Motor neuron (in vitro differentiated cells): ENCODE data around the gene CT47C1. TPM values are rescaled to one million over a fixed set of nuclear protein-coding genes. Genes with fewer than 3 reads are reported as not detected.
"Not testable (repeated sequence)": the region's sequence is repeated elsewhere in the genome, so short reads cannot be mapped to it uniquely, and the experiment has no call there.

Source experiments
- ATAC-seq, 8 experiments: fragments of 200-7000 bp; cut with Tn5 transposase; replicated peaks in 6 of 8; 2 replicates each; pipeline ENCODE4 v1.8.0; 2021; ENCODE audit warnings: mild to moderate bottlenecking in 8 of 8, moderate library complexity in 8 of 8
- H3K27ac ChIP-seq, 2 donors: fragments of 250-450 bp; sonication (Bioruptor Pico); 2 replicates each; pipeline ENCODE4 v1.9.0; 2021; ENCODE audit warnings: antibody characterized with exemption in 2 of 2, mild to moderate bottlenecking in 2 of 2, moderate library complexity in 1 of 2
- H3K4me1 ChIP-seq, 2 donors: fragments of 250-450 bp; sonication (Bioruptor Pico); replicated peaks in 1 of 2; 2 replicates each; pipeline ENCODE4 v1.6.1; 2021; ENCODE audit warnings: antibody characterized with exemption in 2 of 2, mild to moderate bottlenecking in 2 of 2, moderate library complexity in 1 of 2
- H3K4me3 ChIP-seq, 5 donors: fragments of 250-450 bp; sonication (Bioruptor Pico); 2 replicates each; pipeline ENCODE4 v1.9.0; 2021; ENCODE audit warnings: antibody characterized with exemption in 5 of 5, mild to moderate bottlenecking in 5 of 5, moderate library complexity in 4 of 5
- WGBS, 10 experiments: fragments of 450-650 bp; shearing (Covaris generic); methylation state at CpG; one replicate each; pipeline ENCODE4 v1.0.0; 2022; 5-methylcytosine and 5-hydroxymethylcytosine counted together
- in situ Hi-C, 9 experiments: fragments of 400-800 bp; cut with MboI; loops; one replicate each; pipeline ENCODE4 v1.15.0; 2021; ENCODE audit warnings: low sequenced_read_pairs in 9 of 9, low pct_unique_long_range_greater_than_20kb in 2 of 9; ENCODE audit not compliant: unreplicated experiment in 9 of 9
- total RNA-seq, 8 experiments: library from RNA; unstranded; fragments of 300-600 nt; gene quantifications; 2 replicates each; pipeline versions ENCODE4 v1.2.3 to v1.2.4, GENCODE V29; 2022

Gene CT47C1
- under 1 TPM in 1 of 8 experiments, not detected in 7; 0.57 TPM for total RNA-seq

- in situ Hi-C loops = loop anchor here in 1 of 9 experiments (25.0 kb wide), 1 partner anchor 210 kb away; no protein-coding TSS in a partner anchor
- no peak for ATAC-seq
Measured at GRCh38 chrX:119072744-119073143, at the start of gene CT47C1. CT47C1 (plus strand) TSS chrX:119072993; CDS start chrX:119073226, 233 bp downstream.

GRCh38 chrX:119025900-119026299 lies 46.9 kb upstream of the CT47C1 start:
- no peak for ATAC-seq
- in situ Hi-C loops = no loop called here
- Histone ChIP-seq H3K27ac (no peak overlapping the region), H3K4me3 (no peak overlapping the region), H3K4me1 (no peaks in the 10 kb centered on the region)
- 52 to 90% (median 83%) methylated on average over 2 to 5 of the region's 5 CpGs; no CpG with 5 or more reads in 7 of the 10 experiments for WGBS, 10 experiments

More at GRCh38 chrX:119072744-119073143, at the start of gene CT47C1:
- H3K4me3 ChIP-seq = no peak within 1 kb of the TSS
- no peak within 1 kb of the TSS for H3K27ac ChIP-seq
- 73 to 100% (median 100%) methylated on average over 1 to 5 of the region's 6 CpGs; no CpG with 5 or more reads in 7 of the 10 experiments for WGBS, 10 experiments
- no peaks in the 10 kb centered on the region for H3K4me1 ChIP-seq

GRCh38 chrX:119026344-119026743 lies 46.4 kb upstream of the CT47C1 start:
- H3K27ac ChIP-seq, ATAC-seq, H3K4me1 ChIP-seq, in situ Hi-C loops, H3K4me3 ChIP-seq: not testable (repeated sequence)
- WGBS, 10 experiments = 17 to 100% (median 67%) methylated on average over 1 to 2 of the region's 2 CpGs; no CpG with 5 or more reads in 6 of the 10 experiments

- in situ Hi-C loops, H3K4me3 ChIP-seq, ATAC-seq, H3K4me1 ChIP-seq, H3K27ac ChIP-seq: not testable (repeated sequence)
- WGBS, 10 experiments = 34 to 73% methylated on average over 6 to 10 of the region's 28 CpGs; no CpG with 5 or more reads in 8 of the 10 experiments
Measured at GRCh38 chrX:119027960-119028732, 44.6 kb upstream of the CT47C1 start.

GRCh38 chrX:119028733-119029330 lies 44.0 kb upstream of the CT47C1 start:
- Histone ChIP-seq H3K4me1 (no peaks in the 10 kb centered on the region), H3K27ac (no peak overlapping the region), H3K4me3 (no peak overlapping the region)
- 40% methylated on average over 1 of the region's 1 CpG; no CpG with 5 or more reads in 9 of the 10 experiments for WGBS, 10 experiments
- no peak for ATAC-seq
- in situ Hi-C loops = no loop called here

- no CpG with 5 or more reads among the region's 10 CpGs for WGBS, 10 experiments
- H3K27ac ChIP-seq, H3K4me1 ChIP-seq, in situ Hi-C loops, ATAC-seq, H3K4me3 ChIP-seq: not testable (repeated sequence)
Measured at GRCh38 chrX:119029656-119030055, 43.1 kb upstream of the CT47C1 start.

GRCh38 chrX:119030990-119031389 lies 41.8 kb upstream of the CT47C1 start:
- no peak overlapping the region for H3K27ac ChIP-seq
- in situ Hi-C loops = no loop called here
- no peak overlapping the region for H3K4me3 ChIP-seq
- H3K4me1 ChIP-seq = no peaks in the 10 kb centered on the region
- no peak for ATAC-seq

- no peak overlapping the region for H3K27ac ChIP-seq
- in situ Hi-C loops = no loop called here
- peak in 2 of 8 experiments; percentile 38 to 62 for ATAC-seq
- 70 to 100% (median 83%) methylated on average over 1 to 4 of the region's 4 CpGs; no CpG with 5 or more reads in 3 of the 10 experiments for WGBS, 10 experiments
- no peaks in the 10 kb centered on the region for H3K4me1 ChIP-seq
- H3K4me3 ChIP-seq = no peak overlapping the region
Measured at GRCh38 chrX:119036107-119037029, 36.4 kb upstream of the CT47C1 start.

GRCh38 chrX:119040432-119040831 lies 32.4 kb upstream of the CT47C1 start:
- 40 to 83% (median 54%) methylated on average over 1 to 5 of the region's 6 CpGs; no CpG with 5 or more reads in 7 of the 10 experiments for whole genome bisulfite sequencing, 10 experiments
- ATAC-seq = no peak
- no peak overlapping the region for H3K27ac ChIP-seq

GRCh38 chrX:119041175-119041574 lies 31.6 kb upstream of the CT47C1 start:
- no peaks in the 10 kb centered on the region for H3K4me1 ChIP-seq
- in situ Hi-C loops = no loop called here
- 0 to 100% (median 49%) methylated on average over 1 to 2 of the region's 4 CpGs; no CpG with 5 or more reads in 7 of the 10 experiments for WGBS, 10 experiments
- ATAC-seq = peak in 7 of 8 experiments; percentile 63 to 90 (median 81)
- H3K27ac ChIP-seq = no peak overlapping the region
- no peak overlapping the region for H3K4me3 ChIP-seq

More at GRCh38 chrX:119040432-119040831, 32.4 kb upstream of the CT47C1 start:
- H3K4me1 ChIP-seq = no peaks in the 10 kb centered on the region
- in situ Hi-C loops = no loop called here
- H3K4me3 ChIP-seq = no peak overlapping the region

- 53 to 100% methylated on average over 1 to 3 of the region's 3 CpGs; no CpG with 5 or more reads in 8 of the 10 experiments for WGBS, 10 experiments
- no peak overlapping the region for H3K4me3 ChIP-seq
- no peaks in the 10 kb centered on the region for H3K4me1 ChIP-seq
- in situ Hi-C loops = no loop called here
- no peak overlapping the region for H3K27ac ChIP-seq
- ATAC-seq = no peak
Measured at GRCh38 chrX:119042040-119042439, 30.8 kb upstream of the CT47C1 start.

- Histone ChIP-seq H3K27ac (no peak overlapping the region), H3K4me3 (no peak overlapping the region), H3K4me1 (no peaks in the 10 kb centered on the region)
- in situ Hi-C loops = no loop called here
- ATAC-seq = no peak
- 27 to 100% methylated on average over 1 of the region's 1 CpG; no CpG with 5 or more reads in 8 of the 10 experiments for WGBS, 10 experiments
Measured at GRCh38 chrX:119042996-119043395, 29.8 kb upstream of the CT47C1 start.
